ENCODE data around the gene SLX4IP.

DNA sequence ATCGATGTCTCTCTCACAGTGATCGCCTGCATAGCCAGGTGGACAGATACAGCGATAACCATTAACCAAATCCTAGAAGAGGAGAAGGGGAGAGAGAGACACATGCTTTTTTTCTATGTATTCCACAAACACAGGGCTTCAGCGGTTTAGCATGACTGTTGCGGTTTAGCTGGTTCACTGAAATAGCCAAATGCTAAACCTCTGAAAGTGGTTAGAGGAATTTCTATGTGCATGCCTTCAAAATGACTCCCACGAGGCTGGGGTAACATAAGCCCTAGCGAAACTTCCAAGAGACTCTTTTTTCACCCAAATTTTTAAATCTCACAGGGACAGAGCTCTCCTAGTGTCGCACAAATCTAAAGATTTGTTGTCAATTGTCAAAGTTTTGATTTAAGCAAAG, 213.5 kb downstream of the SLX4IP start:
- TF ChIP-seq POLR2A (IDR thresholded peaks at IDR 0.05), result no peak
- TF ChIP-seq, protein P1, sequence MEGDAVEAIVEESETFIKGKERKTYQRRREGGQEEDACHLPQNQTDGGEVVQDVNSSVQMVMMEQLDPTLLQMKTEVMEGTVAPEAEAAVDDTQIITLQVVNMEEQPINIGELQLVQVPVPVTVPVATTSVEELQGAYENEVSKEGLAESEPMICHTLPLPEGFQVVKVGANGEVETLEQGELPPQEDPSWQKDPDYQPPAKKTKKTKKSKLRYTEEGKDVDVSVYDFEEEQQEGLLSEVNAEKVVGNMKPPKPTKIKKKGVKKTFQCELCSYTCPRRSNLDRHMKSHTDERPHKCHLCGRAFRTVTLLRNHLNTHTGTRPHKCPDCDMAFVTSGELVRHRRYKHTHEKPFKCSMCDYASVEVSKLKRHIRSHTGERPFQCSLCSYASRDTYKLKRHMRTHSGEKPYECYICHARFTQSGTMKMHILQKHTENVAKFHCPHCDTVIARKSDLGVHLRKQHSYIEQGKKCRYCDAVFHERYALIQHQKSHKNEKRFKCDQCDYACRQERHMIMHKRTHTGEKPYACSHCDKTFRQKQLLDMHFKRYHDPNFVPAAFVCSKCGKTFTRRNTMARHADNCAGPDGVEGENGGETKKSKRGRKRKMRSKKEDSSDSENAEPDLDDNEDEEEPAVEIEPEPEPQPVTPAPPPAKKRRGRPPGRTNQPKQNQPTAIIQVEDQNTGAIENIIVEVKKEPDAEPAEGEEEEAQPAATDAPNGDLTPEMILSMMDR (IDR thresholded peaks at IDR 0.05), result no peak

All from adrenal gland (tissue), 5 donors.